HG02970 (cell line): ENCODE results near the gene TPGS2.

Experiments
- ATAC-seq: cut with Tn5 transposase; IDR thresholded peaks from one replicate; pipeline ENCODE4 v1.9.1; 2021; ENCODE audit warnings: mild to moderate bottlenecking, moderate library complexity, moderate number of reproducible peaks; ENCODE audit not compliant: unreplicated experiment, low FRiP score

The TPGS2 gene

DNA sequence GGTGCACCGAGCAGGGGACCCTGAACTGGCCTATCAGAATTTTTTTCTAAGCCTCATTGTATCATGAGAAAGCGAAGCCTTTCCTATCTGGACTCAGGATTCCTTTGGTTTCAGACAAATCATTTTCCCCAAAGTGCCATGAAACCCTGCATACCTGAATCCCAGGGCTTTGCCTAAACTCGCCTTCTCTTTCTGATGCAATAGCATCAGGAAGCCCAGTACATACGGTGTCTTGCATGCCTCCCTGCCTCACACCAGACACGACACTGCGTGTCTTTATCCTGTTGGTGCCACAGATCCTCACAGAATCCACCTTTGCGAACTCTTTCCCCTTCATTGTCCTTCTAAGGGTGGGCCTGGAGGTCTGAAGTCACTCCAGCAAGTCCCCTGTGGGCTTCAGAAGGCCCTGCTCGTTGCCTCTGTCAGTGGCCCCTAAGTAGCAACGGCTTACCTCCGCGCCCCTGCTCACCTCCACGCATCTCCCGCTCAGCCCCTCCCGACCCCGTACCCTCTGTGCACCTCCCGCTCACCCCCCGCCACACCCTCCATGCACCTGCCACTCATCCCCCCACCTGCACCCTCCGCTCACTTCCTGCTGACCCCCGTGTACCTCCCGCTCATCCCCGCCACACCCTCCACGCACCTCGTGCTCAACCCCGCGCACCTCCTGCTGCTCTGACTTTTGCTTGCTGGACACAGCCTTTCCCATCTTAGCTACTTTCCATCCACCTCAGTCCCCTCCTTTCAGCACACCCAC lies 83.4 kb downstream of the TPGS2 start:
- ATAC-seq: no peak

- no peak for ATAC-seq
These were observed 84.4 kb downstream of the TPGS2 start for GRCh38 chr18:36744261-36744876.
